Activated naive CD4-positive, alpha-beta T cell (primary cell): Measurements from ENCODE around the gene MCM5.

Experiments used
- DNase-seq, 4 experiments: peaks; one replicate each; lab custom pipeline; 2025; lab: John Stamatoyannopoulos, UW

MCM5 gene

GRCh38 chr22:35403356-35403755 is 3.4 kb downstream of the MCM5 start:
- no peak for DNase-seq

- no peak for DNase-seq
These were observed 4.2 kb downstream of the MCM5 start for GRCh38 chr22:35404176-35404575.

- DNase-seq, result no peak
These were observed 6.5 kb downstream of the MCM5 start for GRCh38 chr22:35406443-35406842.

DNA sequence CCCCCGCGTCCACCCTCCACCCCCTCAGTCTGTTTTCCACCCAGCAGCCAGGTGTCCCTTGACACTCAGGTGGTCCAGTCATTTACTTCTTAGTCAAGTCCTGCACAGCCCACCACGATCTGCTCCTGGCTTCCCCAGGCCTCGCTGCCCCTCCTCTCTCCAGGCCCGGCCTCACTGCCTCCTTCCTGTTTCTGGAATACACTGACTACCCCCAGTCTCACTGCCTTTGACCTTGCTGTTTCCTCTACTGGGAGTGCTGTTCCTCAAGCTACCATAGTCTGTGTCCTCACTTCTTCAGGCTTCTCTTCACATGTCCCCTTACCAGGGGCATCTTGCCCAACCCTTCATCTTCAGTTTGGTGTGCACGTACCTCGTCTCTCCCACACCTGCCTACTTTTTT is 7.4 kb downstream of the MCM5 start:
- no peak for DNase-seq

DNA sequence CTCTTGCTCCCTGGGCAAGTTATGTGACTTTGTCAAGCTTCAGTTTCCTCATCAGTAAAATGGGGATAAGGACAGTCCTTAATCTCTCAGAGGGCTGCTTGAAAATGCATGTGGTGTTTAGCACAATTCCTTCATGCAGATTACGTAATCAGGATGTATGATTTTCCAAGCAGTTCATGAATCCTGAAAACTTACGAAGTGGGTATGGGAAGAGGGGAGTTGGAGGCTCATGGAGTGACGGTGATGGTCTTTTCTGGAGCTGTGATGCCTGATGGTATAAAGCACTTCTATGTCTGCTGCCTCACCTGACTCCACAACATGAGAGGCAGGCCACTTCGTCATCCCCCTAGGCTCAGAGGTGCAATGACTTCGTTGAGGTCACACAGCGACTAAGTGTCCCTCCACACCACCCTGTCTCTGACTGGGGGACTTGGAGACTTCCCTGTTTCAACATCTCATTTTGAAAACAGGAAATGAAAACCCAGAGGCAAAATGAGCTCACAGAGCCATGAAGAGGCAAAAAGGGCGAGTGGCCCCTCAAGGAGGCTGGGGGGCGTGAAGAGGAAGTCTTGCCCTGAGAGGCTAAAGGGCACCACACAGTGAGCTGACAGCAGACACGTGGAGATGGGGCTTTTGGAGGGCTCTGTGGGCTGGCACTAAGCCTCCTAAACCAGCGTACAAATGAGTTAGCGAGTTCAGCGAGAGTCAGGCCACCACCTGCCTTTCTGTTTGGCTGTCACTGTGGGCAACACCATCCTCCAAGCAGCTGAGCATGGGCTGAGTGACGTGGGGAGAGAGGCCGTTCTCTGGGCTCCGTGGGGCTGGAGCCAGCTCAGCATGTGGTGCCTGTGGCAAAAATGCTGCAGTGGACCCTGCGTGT is 10.1 kb downstream of the MCM5 start:
- DNase-seq, result no peak

GRCh38 chr22:35410663-35411034 is 10.7 kb downstream of the MCM5 start:
- no peak for DNase-seq

GRCh38 chr22:35411102-35411501 is 11.2 kb downstream of the MCM5 start:
- DNase-seq, result no peak

DNA sequence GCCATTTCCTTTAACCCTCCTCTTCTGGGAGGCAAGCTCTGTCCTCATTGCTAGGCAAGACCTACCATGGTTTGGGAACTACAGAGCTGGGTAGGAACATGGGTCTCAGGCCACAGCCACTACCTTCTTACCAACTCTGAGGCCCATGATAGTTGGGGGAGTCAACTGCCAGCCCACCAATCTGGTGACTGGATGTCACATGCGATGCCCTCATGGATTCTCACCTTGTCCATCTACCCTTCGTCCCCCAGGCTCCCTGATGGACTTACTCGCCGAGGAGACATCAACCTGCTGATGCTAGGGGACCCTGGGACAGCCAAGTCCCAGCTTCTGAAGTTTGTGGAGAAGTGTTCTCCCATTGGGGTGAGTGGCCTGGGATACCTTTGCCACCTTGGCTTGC is 13.7 kb downstream of the MCM5 start:
- no peak for DNase-seq

GRCh38 chr22:35417606-35418005 is 17.7 kb downstream of the MCM5 start:
- no peak for DNase-seq

- DNase-seq, result no peak
These were observed 18.1 kb downstream of the MCM5 start for GRCh38 chr22:35418088-35418487.

- DNase-seq, result no peak
These were observed 18.8 kb downstream of the MCM5 start for GRCh38 chr22:35418731-35419130.

GRCh38 chr22:35419756-35420155 is 19.8 kb downstream of the MCM5 start:
- no peak for DNase-seq

DNA sequence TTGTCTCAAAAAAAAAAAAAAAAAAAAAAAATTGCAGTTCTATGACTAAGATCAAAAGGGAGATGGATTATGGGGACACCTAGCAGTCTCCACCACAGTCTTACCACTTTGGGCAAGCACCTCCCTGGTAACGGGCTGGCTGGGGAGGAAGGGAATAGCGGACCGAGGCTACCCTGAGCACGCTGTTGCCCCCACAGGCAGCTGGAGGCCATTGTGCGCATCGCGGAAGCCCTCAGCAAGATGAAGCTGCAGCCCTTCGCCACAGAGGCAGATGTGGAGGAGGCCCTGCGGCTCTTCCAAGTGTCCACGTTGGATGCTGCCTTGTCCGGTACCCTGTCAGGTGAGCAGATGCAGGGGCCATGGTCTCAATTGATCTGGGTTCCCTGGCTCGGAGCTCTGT is 21.2 kb downstream of the MCM5 start:
- no peak for DNase-seq

- DNase-seq, result no peak
These were observed 22.2 kb downstream of the MCM5 start for GRCh38 chr22:35422145-35422544.

GRCh38 chr22:35422936-35423335 is 23.0 kb downstream of the MCM5 start:
- no peak for DNase-seq

DNA sequence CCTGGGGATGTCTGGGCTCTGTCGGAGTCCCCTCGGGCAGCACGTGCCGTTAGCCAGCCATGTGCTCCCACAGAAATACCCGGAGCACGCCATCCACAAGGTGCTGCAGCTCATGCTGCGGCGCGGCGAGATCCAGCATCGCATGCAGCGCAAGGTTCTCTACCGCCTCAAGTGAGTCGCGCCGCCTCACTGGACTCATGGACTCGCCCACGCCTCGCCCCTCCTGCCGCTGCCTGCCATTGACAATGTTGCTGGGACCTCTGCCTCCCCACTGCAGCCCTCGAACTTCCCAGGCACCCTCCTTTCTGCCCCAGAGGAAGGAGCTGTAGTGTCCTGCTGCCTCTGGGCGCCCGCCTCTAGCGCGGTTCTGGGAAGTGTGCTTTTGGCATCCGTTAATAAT is 24.1 kb downstream of the MCM5 start:
- DNase-seq, result no peak

DNA sequence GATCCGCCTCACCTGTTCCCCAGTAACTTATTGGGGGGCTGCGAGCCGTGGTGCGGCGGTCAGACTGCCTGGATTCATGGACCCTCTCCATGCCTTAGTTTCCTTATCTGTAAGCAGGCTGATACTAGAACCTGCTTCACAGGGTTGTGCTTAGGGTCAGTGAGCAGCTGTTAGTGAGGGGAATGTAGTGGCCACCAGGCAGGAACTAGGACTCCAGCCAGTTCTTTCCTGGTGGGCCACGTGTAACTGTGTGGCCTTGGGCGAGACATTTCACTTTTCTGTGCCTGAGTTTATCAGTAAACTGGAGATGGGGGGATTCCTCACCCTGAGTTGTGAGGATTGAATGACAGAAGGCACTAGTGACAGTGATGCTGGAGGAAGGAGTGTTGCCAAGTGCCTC is 24.8 kb downstream of the MCM5 start:
- no peak for DNase-seq

GRCh38 chr22:35425546-35425945 is 25.6 kb downstream of the MCM5 start:
- no peak for DNase-seq

DNA sequence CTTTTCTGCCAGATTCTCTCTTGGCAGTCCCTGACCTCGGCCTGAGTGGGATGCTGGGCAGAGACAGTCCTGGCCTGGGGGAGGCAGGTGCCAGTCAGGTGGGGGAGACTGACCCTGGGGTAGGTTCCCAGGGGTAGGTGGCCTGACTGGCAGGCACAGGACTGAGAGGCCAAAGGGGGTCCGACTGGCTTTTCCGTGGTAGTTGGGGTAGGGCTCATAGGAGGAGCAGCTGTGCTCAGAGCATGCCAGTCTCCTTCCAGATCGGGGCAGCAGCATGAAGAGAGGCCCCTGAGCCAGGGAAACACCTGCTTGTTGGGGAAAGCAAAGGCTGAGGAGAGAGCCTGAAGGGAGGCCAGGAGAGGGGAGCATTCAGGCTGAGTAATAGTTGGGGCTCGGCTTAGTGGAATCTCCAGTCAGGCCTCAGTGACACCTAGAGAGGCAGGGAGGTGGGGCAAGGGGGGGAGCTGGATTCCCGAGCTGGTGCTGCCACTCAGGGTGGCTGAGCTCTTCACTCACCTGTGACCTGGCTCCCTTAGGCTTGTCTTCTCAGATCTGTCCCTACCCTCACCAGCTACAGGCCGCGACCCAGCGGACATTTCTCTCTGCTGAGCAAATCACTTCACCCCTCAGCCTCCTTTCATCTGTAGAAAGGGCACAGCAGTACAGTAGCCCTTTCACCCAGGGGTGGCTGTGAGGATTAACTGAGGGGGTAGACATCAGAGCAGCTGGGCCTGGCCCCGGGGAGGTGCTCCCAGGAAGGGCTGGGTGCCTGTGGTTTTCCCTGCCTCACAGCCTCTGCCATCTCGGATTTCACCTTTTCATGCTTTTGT is 26.2 kb downstream of the MCM5 start:
- no peak for DNase-seq

DNA sequence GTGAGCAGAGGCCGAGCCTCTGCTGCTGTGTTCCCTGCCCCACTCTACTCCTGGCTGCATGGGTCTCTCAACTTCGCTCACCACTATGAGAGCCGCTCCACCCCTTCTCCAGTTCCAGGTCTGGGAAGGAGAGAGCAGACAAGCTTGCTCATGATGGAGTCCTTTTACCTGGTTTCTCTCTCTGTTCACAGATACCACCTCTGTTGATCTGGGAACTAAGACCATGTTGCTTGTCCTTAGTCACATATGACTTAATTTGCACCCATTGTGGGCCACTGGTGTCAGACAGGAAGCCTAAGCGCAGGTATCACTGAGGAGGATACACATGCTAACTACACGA is 26.8 kb downstream of the MCM5 start:
- DNase-seq, result no peak

DNA sequence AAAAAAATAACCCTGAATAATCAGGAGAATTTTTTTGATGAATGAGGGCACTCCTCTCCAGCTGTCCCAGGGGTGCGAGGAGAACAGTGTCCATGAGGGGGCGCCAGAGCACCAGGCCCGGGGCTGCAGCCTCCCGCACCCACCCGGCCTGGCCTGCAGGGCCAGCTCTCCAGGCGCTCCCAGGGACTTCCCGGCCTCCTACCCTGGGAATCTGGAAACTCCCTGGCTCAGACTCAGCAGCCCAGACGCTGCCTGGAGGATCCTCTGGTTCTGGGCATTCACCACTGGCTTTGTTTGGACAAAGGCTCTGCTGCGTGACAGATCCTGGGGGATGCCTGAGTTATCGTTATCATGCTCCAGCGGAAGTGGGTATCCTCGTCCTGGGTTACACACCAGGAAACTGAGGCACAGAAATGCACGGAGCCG is 31.0 kb downstream of the MCM5 start:
- peak; percentile 17 to 57 (median 52) for DNase-seq

GRCh38 chr22:35431483-35432227 is 31.7 kb downstream of the MCM5 start:
- DNase-seq, result no peak
